Measurements from ENCODE around the gene KLHL6. TPM values are rescaled to one million over a fixed set of nuclear protein-coding genes. Genes with fewer than 3 reads are reported as not detected.

The KLHL6 gene
- total RNA-seq, 1 donor from 2014 or later: not detected

GRCh38 chr3:183506674-183507320, 48.7 kb downstream of the KLHL6 start:
- no peak overlapping the region for H3K27ac Mint-ChIP-seq (ENCODE audit: unreplicated experiment)
- peaks cover 4% of the 10 kb centered on the region for H3K27me3 Mint-ChIP-seq (ENCODE audit: unreplicated experiment)
- peak overlapping the region; percentile 32 for H3K4me3 Mint-ChIP-seq (ENCODE audit: unreplicated experiment)
- DNase-seq: no peak
- no peaks in the 10 kb centered on the region for H3K9me3 Mint-ChIP-seq (ENCODE audit: unreplicated experiment)
- H3K36me3 Mint-ChIP-seq (ENCODE audit: unreplicated experiment): peaks cover 7% of the 10 kb centered on the region
- peaks cover 14% of the 10 kb centered on the region for H3K4me1 Mint-ChIP-seq (ENCODE audit: low read depth, unreplicated experiment)
- no peak for TF ChIP-seq CTCF (IDR thresholded peaks at IDR 0.05; ENCODE audit: partially characterized antibody, unreplicated experiment)

GRCh38 chr3:183504597-183504996, 50.9 kb downstream of the KLHL6 start:
- Mint-ChIP-seq H3K9me3 (ENCODE audit: unreplicated experiment) (no peaks in the 10 kb centered on the region), H3K36me3 (ENCODE audit: unreplicated experiment) (peaks cover 7% of the 10 kb centered on the region), H3K27me3 (ENCODE audit: unreplicated experiment) (peaks cover 4% of the 10 kb centered on the region), H3K4me1 (ENCODE audit: low read depth, unreplicated experiment) (no peaks in the 10 kb centered on the region), H3K4me3 (ENCODE audit: unreplicated experiment) (no peak overlapping the region), H3K27ac (ENCODE audit: unreplicated experiment) (no peak overlapping the region)
- no peak for TF ChIP-seq CTCF (IDR thresholded peaks at IDR 0.05; ENCODE audit: partially characterized antibody, unreplicated experiment)
- no peak for DNase-seq

- Mint-ChIP-seq H3K27ac (ENCODE audit: unreplicated experiment) (no peak overlapping the region), H3K9me3 (ENCODE audit: unreplicated experiment) (no peaks in the 10 kb centered on the region), H3K4me1 (ENCODE audit: low read depth, unreplicated experiment) (no peaks in the 10 kb centered on the region), H3K4me3 (ENCODE audit: unreplicated experiment) (no peak overlapping the region), H3K36me3 (ENCODE audit: unreplicated experiment) (peaks cover 7% of the 10 kb centered on the region), H3K27me3 (ENCODE audit: unreplicated experiment) (peaks cover 4% of the 10 kb centered on the region)
- TF ChIP-seq CTCF (IDR thresholded peaks at IDR 0.05; ENCODE audit: partially characterized antibody, unreplicated experiment): no peak
- no peak for DNase-seq
Measured at GRCh38 chr3:183503746-183504145, 51.8 kb downstream of the KLHL6 start.

- H3K4me1 Mint-ChIP-seq (ENCODE audit: low read depth, unreplicated experiment): no peaks in the 10 kb centered on the region
- no peak for TF ChIP-seq CTCF (IDR thresholded peaks at IDR 0.05; ENCODE audit: partially characterized antibody, unreplicated experiment)
- no peak for DNase-seq
- no peak overlapping the region for H3K4me3 Mint-ChIP-seq (ENCODE audit: unreplicated experiment)
- H3K27me3 Mint-ChIP-seq (ENCODE audit: unreplicated experiment): peaks cover 4% of the 10 kb centered on the region
- H3K9me3 Mint-ChIP-seq (ENCODE audit: unreplicated experiment): no peaks in the 10 kb centered on the region
- H3K27ac Mint-ChIP-seq (ENCODE audit: unreplicated experiment): no peak overlapping the region
- peaks cover 7% of the 10 kb centered on the region for H3K36me3 Mint-ChIP-seq (ENCODE audit: unreplicated experiment)
Measured at GRCh38 chr3:183502237-183503181, 53.0 kb downstream of the KLHL6 start.
